GM19351 (cell line): ENCODE measurements around the gene TSPEAR.
"Not testable (repeated sequence)": the region's sequence is repeated elsewhere in the genome, so short reads cannot be mapped to it uniquely, and the experiment has no call there.

ENCODE experiments used
- ATAC-seq: cut with Tn5 transposase; IDR thresholded peaks from one replicate; pipeline ENCODE4 v1.9.1; 2021; ENCODE audit warnings: mild to moderate bottlenecking, moderate library complexity; ENCODE audit not compliant: unreplicated experiment

TSPEAR gene

GRCh38 chr21:44575307-44576024 is 135.9 kb downstream of the TSPEAR start:
- ATAC-seq: no peak

- no peak for ATAC-seq
Observed at GRCh38 chr21:44574457-44575306, 136.7 kb downstream of the TSPEAR start.

GRCh38 chr21:44573630-44574456 is 137.5 kb downstream of the TSPEAR start, which contains the start of gene KRTAP10-4:
Gene KRTAP10-4, plus strand, starts transcription at chr21:44573729. Its CDS starts 30 bp downstream, at chr21:44573759.
- not testable (repeated sequence) for ATAC-seq

GRCh38 chr21:44572959-44573583 is 138.3 kb downstream of the TSPEAR start:
- no peak for ATAC-seq

GRCh38 chr21:44571844-44572782 is 139.3 kb downstream of the TSPEAR start:
- no peak for ATAC-seq

GRCh38 chr21:44571296-44571695 is 140.1 kb downstream of the TSPEAR start:
- no peak for ATAC-seq

- no peak for ATAC-seq
Observed at GRCh38 chr21:44569861-44570517, 141.4 kb downstream of the TSPEAR start.

- ATAC-seq: no peak
Observed at GRCh38 chr21:44568667-44569556, 142.5 kb downstream of the TSPEAR start.

- ATAC-seq: no peak
Observed at GRCh38 chr21:44568261-44568660, 143.1 kb downstream of the TSPEAR start.

- no peak for ATAC-seq
Observed at GRCh38 chr21:44567481-44568171, 143.7 kb downstream of the TSPEAR start.

GRCh38 chr21:44566403-44566802 is 145.0 kb downstream of the TSPEAR start:
- no peak for ATAC-seq

GRCh38 chr21:44564886-44565598 is 146.3 kb downstream of the TSPEAR start:
- no peak for ATAC-seq

- ATAC-seq: no peak
Observed at GRCh38 chr21:44564099-44564498, 147.3 kb downstream of the TSPEAR start.

- ATAC-seq: no peak
Observed at GRCh38 chr21:44558695-44559094, 152.7 kb downstream of the TSPEAR start, which contains the start of gene KRTAP10-3. Gene KRTAP10-3, minus strand, starts transcription at chr21:44558795. Its CDS starts 80 bp downstream, at chr21:44558715.

- not testable (repeated sequence) for ATAC-seq
Observed at GRCh38 chr21:44558329-44558675, 153.1 kb downstream of the TSPEAR start.

GRCh38 chr21:44557491-44558328 is 153.7 kb downstream of the TSPEAR start:
- ATAC-seq: no peak
